Stimulated activated naive CD4-positive, alpha-beta T cell (primary cell): ENCODE data around the gene GRIN2A.
"Not testable (repeated sequence)": the region's sequence is repeated elsewhere in the genome, so short reads cannot be mapped to it uniquely, and the experiment has no call there.

Experiments
- DNase-seq, 6 experiments: peaks; one replicate each; lab custom pipeline; 2025; lab: John Stamatoyannopoulos, UW

The GRIN2A gene

DNA sequence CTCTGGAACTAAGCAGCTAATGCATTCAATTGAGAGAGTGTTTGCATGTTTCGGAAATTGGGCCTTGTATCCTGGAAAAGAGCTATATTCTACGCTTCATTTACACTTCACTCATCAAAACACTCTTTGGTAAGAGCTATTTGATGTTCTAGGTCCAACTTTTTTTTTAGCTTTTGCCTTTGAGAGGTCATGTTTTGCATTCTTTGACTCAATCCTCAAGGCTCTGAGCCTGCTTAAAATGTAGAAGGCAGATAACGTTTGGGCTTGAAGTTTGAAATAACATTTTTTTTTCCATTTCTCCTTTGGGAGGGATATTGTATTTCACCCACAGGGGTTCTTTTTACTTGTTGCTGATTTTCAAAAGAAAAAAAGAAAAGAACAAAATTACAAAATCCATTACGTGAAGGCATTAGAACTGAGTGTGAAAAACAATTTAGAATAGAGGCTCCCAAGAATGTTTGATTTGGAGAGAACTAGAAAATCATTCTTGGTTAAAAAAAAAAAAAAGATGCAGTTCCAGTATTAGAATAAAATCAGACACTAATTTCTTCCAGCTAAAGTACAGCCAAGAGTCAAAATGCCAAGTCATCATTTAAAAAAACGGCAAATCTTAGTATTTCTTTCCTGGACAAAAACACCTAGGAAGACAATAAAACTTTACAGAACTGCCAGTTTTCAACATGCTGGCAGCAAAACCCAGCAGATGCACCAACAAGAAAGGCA lies 268.5 kb downstream of the GRIN2A start:
- DNase-seq, result no peak

DNA sequence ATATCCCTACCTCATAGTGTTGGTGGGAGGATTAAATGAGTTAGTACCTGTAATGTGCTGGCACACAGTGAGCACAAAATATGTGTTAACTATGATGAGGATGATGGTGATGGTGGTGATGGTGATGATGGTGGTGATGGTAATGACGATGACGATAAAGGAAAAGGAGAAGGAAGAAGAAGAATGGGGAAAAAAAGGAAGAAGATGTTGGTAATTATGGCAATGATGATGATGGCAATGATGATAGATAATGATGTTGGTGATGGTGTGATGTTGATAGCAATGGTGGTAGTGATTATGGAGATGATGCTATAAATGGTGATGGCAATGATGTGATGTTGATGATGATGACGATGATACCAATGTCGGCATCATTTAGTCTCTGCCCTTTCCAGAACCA lies 270.2 kb downstream of the GRIN2A start:
- DNase-seq, result no peak

- no peak for DNase-seq
These were observed 271.0 kb downstream of the GRIN2A start for GRCh38 chr16:9911231-9911630.

DNA sequence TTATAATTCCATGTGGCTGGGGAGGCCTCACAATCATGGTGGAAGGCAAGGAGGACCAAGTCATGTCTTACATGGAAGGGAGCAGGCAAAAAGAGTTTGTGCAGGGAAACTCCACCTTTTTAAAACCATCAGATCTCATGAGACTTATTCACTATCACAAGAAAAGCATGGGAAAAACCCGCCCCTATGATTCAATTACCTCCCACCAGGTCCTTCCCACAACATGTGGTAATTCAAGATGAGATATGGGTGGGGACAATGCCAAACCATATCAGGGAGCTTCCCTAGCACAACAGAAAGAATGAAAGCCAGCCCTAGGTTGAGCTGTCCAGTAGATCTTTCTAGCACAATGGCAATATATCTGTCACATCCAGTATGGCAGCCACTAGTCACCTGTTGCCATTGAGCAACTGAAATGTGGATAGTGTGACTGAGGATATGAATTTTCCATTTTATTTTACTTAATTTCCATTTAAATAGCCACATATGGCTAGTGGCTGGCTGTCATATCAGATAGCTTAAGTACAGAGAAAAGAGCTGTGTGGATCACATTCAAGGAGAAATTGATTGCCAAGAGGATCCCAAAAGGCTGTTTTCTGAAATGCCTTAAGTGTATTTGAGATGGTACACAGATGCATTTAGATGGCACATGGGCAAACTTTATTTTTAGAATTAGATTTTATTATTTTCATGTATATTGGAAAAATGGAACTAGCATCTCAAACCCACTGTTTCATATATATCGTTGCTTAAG lies 273.0 kb downstream of the GRIN2A start:
- DNase-seq, result no peak

DNA sequence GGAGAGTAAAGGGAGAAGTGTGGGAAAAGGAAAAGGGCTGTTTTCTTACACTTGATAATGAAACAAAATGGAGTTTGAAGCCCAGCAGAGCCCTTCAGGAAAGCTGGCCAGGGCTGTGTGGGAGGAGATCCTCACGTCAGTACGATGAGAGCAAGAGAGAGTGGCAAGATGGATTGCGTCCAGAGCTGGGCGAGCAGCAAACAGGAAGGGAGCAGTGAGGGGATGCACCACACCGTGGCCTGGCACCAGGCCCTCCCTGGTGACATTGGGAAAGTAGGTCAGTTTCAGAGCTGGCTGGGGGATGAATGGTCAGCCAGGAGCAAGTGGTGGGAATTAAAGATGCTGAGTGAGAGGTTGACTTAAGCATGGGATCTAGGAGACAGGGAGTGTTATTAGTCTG lies 273.6 kb downstream of the GRIN2A start:
- DNase-seq, result no peak

GRCh38 chr16:9907752-9908151 lies 274.5 kb downstream of the GRIN2A start:
- DNase-seq, result no peak

GRCh38 chr16:9906218-9906617 lies 276.0 kb downstream of the GRIN2A start:
- no peak for DNase-seq

DNA sequence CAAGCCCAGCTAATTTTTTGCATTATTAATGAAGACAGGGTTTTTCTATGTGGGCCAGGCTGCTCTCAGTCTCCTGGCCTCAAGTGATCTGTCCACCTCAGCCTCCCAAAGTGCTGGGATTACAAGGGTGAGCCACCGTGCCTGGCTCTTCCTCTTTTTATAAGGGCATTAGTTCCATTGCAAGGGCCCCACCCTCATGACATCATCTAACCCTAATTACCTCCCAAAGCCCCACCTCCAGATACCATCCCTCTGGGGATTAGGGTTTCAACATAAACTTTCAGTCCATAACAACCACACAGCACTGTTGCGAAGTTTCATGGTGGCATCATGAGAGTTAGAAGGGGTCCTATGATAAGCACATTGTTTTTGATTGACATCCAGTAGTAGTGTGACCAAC lies 277.7 kb downstream of the GRIN2A start:
- DNase-seq, result no peak

DNA sequence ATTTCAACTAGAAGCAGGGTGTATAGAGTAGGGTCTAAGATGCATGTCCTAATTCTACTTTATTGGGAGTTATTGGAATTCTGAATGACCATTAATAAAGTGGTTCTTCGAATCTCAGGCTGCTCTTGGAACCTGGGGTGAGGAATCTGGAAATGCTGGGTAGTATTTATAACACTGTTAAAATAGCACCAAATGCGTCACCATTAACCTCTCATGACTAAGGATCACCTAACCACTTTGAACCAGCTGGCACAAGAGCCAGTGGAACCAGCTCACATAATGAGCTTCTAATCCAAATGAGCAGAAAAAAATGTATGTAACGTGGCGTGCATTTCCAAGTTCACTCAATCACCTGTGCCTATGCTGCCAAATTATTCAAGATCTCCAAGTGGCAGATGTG lies 281.7 kb downstream of the GRIN2A start:
- no peak for DNase-seq

DNA sequence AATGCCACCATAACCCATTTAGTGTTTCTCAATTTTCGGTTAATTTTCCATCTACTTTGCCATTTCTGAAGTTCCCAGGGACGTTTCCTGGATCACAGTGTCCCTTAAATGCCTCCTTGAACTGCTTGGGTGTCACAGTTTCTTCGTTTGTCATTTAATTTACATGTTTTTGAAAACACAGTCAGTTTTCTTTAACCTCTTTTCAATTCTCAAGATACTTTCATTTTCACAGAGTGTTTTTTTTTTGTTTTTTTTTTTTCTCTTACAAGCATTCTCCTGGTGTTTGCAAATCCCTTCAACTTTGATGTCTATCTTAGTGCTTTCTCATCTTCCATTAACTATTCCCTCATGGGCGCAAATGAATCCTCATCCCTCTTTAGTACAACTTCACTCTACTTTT lies 283.7 kb downstream of the GRIN2A start:
- no peak for DNase-seq

DNA sequence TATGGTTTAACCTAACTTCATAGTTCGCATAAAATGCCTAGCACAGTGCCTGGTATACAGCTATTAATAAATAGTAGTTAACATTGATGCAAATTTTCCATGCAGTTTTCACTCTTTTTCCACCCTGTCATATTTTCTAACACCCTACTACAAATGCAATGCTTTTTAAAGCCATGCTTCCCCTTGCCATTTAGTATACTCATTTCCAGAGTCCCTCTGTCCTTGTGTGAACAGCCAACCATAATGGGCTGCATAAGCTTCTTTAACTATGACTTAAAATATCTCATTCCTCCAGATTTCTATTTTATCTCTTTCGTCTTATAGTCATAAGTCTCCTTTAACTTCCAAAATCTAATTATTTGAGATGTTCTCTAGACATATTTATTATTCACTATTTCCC lies 284.1 kb downstream of the GRIN2A start:
- no peak for DNase-seq

GRCh38 chr16:9895817-9896216 lies 286.4 kb downstream of the GRIN2A start:
- DNase-seq, result no peak

DNA sequence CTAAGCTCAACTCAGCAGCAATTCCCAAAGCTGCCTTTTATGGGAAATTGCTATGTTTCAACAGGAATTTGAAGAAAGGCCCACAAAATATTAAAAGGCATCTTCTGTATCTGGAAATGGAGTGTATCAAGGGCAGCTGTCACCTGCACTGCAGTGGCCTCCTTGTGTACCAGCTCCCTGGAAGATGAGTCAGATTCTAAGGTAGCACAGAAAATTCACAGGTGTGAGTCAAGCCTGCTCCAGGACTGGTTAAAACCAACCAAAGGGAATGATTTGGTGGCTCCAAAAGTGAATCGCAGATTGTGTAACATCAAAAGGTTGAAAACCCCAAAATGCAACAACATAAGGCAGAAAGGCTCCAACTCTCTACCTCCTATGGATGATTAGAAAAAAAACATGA lies 296.4 kb downstream of the GRIN2A start:
- no peak for DNase-seq

GRCh38 chr16:9885467-9885866 lies 296.8 kb downstream of the GRIN2A start:
- DNase-seq, result no peak

GRCh38 chr16:9875981-9876380 lies 306.2 kb downstream of the GRIN2A start:
- DNase-seq, result not testable (repeated sequence)

- no peak for DNase-seq
These were observed 308.0 kb downstream of the GRIN2A start for GRCh38 chr16:9874219-9874618.

GRCh38 chr16:9870962-9871361 lies 311.3 kb downstream of the GRIN2A start:
- DNase-seq, result no peak

DNA sequence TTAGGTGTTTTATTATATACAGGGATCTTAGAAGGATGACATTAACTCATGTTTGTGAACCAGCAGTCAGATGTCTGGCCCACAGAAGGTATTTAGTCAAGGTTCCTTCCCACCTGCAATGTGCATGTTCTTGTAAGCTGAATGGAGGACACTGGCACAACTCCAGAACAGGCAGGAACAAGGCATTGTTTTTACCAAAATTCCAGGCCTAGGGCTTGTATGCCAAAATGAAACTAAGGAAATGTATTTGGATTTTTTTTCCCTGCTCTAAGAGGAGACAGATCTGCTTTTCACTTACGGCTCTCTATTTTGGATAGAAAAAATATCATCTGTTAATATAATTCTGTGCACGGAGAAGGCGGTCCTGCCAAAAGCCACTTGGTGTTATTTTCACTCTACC lies 312.5 kb downstream of the GRIN2A start:
- no peak for DNase-seq

- no peak for DNase-seq
These were observed 313.6 kb downstream of the GRIN2A start for GRCh38 chr16:9868606-9869149.

DNA sequence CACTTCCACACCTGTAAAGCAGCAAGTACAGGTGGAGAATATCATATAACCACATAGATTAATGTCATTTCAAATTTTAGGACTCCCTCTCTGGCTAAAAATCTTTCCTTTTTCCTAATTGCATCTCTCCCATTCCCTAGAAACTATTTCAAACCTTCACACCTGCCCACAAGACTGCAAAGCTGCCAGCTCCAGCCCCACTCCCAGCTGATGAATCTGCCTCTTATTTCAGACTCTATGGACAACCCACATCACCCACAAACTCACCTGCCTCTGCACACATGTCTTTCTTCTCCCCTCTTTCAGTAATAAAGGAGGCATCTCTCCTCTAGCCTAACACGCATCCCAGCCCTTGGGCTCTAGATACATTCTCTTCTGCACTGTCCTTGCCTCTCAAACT lies 315.1 kb downstream of the GRIN2A start:
- no peak for DNase-seq

DNA sequence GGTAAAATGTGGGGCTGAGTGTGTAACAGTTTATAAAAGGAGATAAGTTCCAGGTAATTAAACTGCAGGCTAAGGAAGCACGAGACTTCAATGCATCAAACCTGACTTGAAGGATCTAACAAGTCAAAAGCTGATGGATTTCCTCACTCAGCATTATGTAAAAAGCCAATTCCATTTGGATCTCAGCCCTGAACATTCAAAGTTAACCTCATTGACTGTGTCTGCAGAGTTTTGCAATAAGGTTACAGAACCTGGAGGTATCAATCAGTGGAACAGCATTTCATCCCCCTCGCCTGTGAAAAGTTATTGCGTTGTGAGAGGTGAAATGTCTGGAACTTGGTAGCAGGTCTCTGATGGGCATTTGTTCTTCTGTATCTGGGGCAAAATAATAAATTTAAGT lies 317.8 kb downstream of the GRIN2A start:
- DNase-seq, result no peak

DNA sequence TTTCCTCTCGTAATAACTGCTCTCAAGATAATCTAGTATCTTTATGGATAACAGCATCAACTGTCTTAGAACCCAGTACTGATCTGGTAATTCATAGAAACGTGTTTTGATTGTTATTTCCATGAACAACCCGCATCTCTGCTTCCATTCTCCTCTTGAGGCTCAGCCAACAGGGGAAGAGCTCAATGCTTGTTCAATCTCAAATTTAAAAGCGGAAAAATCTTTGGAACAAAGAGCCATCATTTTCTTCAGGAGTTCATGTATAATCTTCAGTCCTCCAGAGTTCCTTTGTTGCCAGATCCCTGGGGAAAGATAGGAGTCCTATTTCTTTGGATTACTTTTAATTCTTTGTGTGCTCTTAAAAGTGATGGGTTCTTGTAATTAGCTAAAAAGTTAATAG lies 319.9 kb downstream of the GRIN2A start:
- no peak for DNase-seq

- DNase-seq, result no peak
These were observed 321.4 kb downstream of the GRIN2A start for GRCh38 chr16:9860876-9861275.
